ENCODE data around the gene SUGT1. TPM values are rescaled to one million over a fixed set of nuclear protein-coding genes. Genes with fewer than 3 reads are reported as not detected.
"Not testable (repeated sequence)": the region's sequence is repeated elsewhere in the genome, so short reads cannot be mapped to it uniquely, and the experiment has no call there.

Gene SUGT1
- polyA plus RNA-seq, 2 of the 4 experiments (the other 2 are of a cell fraction) = 56.4 to 61.4 TPM

GRCh38 chr13:52706081-52706480, 53.4 kb downstream of the SUGT1 start (continued):
- TF ChIP-seq MAX (IDR thresholded peaks at IDR 0.05) (no peak), MAZ (IDR thresholded peaks at IDR 0.05; ENCODE audit: borderline replicate concordance, low read depth, low read length) (no peak), ZNF302 (CRISPR knock-in tag; IDR thresholded peaks at IDR 0.05) (no peak), NR3C1 (IDR thresholded peaks at IDR 0.05) (no peak), CBX2 (IDR thresholded peaks at IDR 0.05; ENCODE audit: borderline replicate concordance, low read depth) (no peak), KDM5A (IDR thresholded peaks at IDR 0.05) (no peak), SREBF2 (IDR thresholded peaks at IDR 0.05) (no peak), CTCF (IDR thresholded peaks at IDR 0.05) (no peak)

- FAIRE-seq (no peak), DNase-seq (ENCODE audit: low read depth in 1 of 2, low spot score in 1 of 2) (no peak), ATAC-seq (no peak)
- no peak overlapping the region for H3K4me2 ChIP-seq
- no peak overlapping the region for H3K27ac ChIP-seq
- ChIA-PET POLR2A (no interaction called here), CTCF (no interaction called here)
- no peaks in the 10 kb centered on the region for H3K4me1 ChIP-seq
- TF ChIP-seq KDM1A (IDR thresholded peaks at IDR 0.05; ENCODE audit: low read depth) = no peak
- no peak for TF ChIP-seq JUNB (IDR thresholded peaks at IDR 0.05)
- TF ChIP-seq ZC3H11A (IDR thresholded peaks at IDR 0.05) = no peak
- TF ChIP-seq RARB (CRISPR knock-in tag; IDR thresholded peaks at IDR 0.05) = no peak
- TF ChIP-seq CHD2 (IDR thresholded peaks at IDR 0.05; ENCODE audit: low read length, partially characterized antibody) = no peak
- TF ChIP-seq NPAS2 (CRISPR knock-in tag; IDR thresholded peaks at IDR 0.05; ENCODE audit: borderline replicate concordance) = no peak
- TF ChIP-seq FOSB (CRISPR knock-in tag; IDR thresholded peaks at IDR 0.05) = no peak
- 0 out of 5 replicates have a peak, but pooled peaks of 1 of the 2 experiments have one; percentile 11 for TF ChIP-seq RAD21 (conservative IDR thresholded peaks at IDR 0.05 in 1 of 2, IDR thresholded peaks at IDR 0.05 in 1 of 2)
- H3K4me3 ChIP-seq = no peak overlapping the region
- H3K9me3 ChIP-seq = no peaks in the 10 kb centered on the region
- WGBS (ENCODE audit: missing lambda C conversion rate) = 38% methylated on average over 1 of the region's 1 CpG
These were observed 54.7 kb downstream of the SUGT1 start for GRCh38 chr13:52707375-52707774.

- FAIRE-seq; POLR2A ChIA-PET; H3K9me3 ChIP-seq; H3K27ac ChIP-seq; ATAC-seq; H3K4me1 ChIP-seq; DNase-seq (ENCODE audit: low read depth in 1 of 2, low spot score in 1 of 2); H3K4me3 ChIP-seq; H3K4me2 ChIP-seq: not testable (repeated sequence)
- 69% methylated on average over 11 of the region's 12 CpGs for WGBS (ENCODE audit: missing lambda C conversion rate)
- CTCF ChIA-PET = interaction anchor here (0.6 kb wide), 1 partner anchor 41 kb away, joined by 3 read pairs; no protein-coding TSS in a partner anchor
These were observed 55.6 kb downstream of the SUGT1 start for GRCh38 chr13:52708266-52708665.

GRCh38 chr13:52711286-52711685, 58.6 kb downstream of the SUGT1 start:
- 66% methylated on average over 3 of the region's 3 CpGs for WGBS (ENCODE audit: missing lambda C conversion rate)
- no peak for FAIRE-seq
- ChIA-PET CTCF (no interaction called here), POLR2A (no interaction called here)
- TF ChIP-seq ZNF302 (CRISPR knock-in tag; IDR thresholded peaks at IDR 0.05) (no peak), HES2 (IDR thresholded peaks at IDR 0.05) (no peak), POLR2AphosphoS2 (conservative IDR thresholded peaks at IDR 0.05; ENCODE audit: low read length) (no peak), MAZ (IDR thresholded peaks at IDR 0.05; ENCODE audit: borderline replicate concordance, low read depth, low read length) (no peak), E2F6 (IDR thresholded peaks at IDR 0.05; ENCODE audit: borderline replicate concordance, low read depth) (no peak), HMGXB4 (CRISPR knock-in tag; IDR thresholded peaks at IDR 0.05; ENCODE audit: borderline replicate concordance) (no peak), BHLHE40 (IDR thresholded peaks at IDR 0.05; ENCODE audit: low read depth, low read length) (no peak), RFX5 (IDR thresholded peaks at IDR 0.05) (no peak), GATA3 (IDR thresholded peaks at IDR 0.05; ENCODE audit: borderline replicate concordance) (no peak)
- no peak overlapping the region for H3K27ac ChIP-seq
- H3K4me3 ChIP-seq = no peak overlapping the region
- DNase-seq (ENCODE audit: low read depth in 1 of 2, low spot score in 1 of 2) = no peak
- no peaks in the 10 kb centered on the region for H3K4me1 ChIP-seq
- H3K4me2 ChIP-seq = no peak overlapping the region
- ATAC-seq = no peak
- no peaks in the 10 kb centered on the region for H3K9me3 ChIP-seq

All from A549 (cell line).